OCI-LY3 (cell line): ENCODE data around the gene PKIG.

Experiments
- CTCF ChIP-seq: fragments of 200-600, 300-600 bp; sonication (generic); IDR thresholded peaks from 2 replicates; pipeline ENCODE4 v1.5.1; 2014; ENCODE audit warnings: antibody characterized with exemption, low read length, low read depth
- EZH2phosphoT487 ChIP-seq: fragments of 200-600 bp; shearing (Covaris generic); IDR thresholded peaks from 2 replicates; pipeline ENCODE4 v1.6.1; 2018; ENCODE audit warnings: antibody characterized with exemption, mixed run types, low read depth

- TF ChIP-seq CTCF: no peak
- TF ChIP-seq EZH2phosphoT487: no peak
Measured at GRCh38 chr20:44574372-44574771, 8.0 kb upstream of the PKIG start.
